Stomach (tissue), 9 donors: ENCODE data around the gene LRFN2. TPM values are rescaled to one million over a fixed set of nuclear protein-coding genes. Genes with fewer than 3 reads are reported as not detected.

ENCODE experiments used
- DNase-seq, 2 donors: peaks; one replicate each; pipeline versions ENCODE4 v3.0.0 to v3.0.0-alpha.2; 2013 to 2019
- H3K27ac ChIP-seq, 5 donors: fragments of 200-600 bp in 4 of 5; sonication (generic) in 4 of 5; one replicate each; pipeline ENCODE4 v1.5.1; 2013 to 2019; ENCODE audit warnings: mild to moderate bottlenecking in 1 of 5, moderate library complexity in 1 of 5
- H3K27me3 ChIP-seq, 3 donors: fragments of 200-600 bp; sonication (generic); one replicate each; pipeline ENCODE4 v1.5.1; 2017 to 2019; ENCODE audit warnings: mixed run types in 1 of 3
- H3K36me3 ChIP-seq, 4 donors: fragments of 200-600 bp; sonication (generic); 1 replicate in 3 of 4; 2 replicates in 1 of 4; pipeline ENCODE4 v1.5.1; 2016 to 2019
- H3K4me1 ChIP-seq, 4 donors: fragments of 200-600 bp; sonication (generic); one replicate each; pipeline ENCODE4 v1.5.1; 2016 to 2019
- H3K4me3 ChIP-seq, 4 donors: fragments of 200-600 bp; sonication (generic) in 3 of 4; one replicate each; pipeline ENCODE4 v1.5.1; 2016 to 2019; ENCODE audit warnings: mild to moderate bottlenecking in 1 of 4
- H3K9me3 ChIP-seq, 4 donors: fragments of 200-600 bp; sonication (generic); one replicate each; pipeline ENCODE4 v1.5.1; 2016 to 2019
- EP300 ChIP-seq: sonication (generic); formaldehyde crosslinking; IDR thresholded peaks from one replicate; pipeline ENCODE4 v1.6.1; 2017; ENCODE audit warnings: antibody characterized with exemption
- POLR2A ChIP-seq, 4 donors: fragments of 450-650 bp; IDR thresholded peaks; one replicate each; pipeline ENCODE4 v1.6.1; 2016; ENCODE audit warnings: antibody characterized with exemption in 4 of 4, control low read depth in 2 of 4, mild to moderate bottlenecking in 1 of 4, moderate library complexity in 1 of 4
- POLR2AphosphoS5 ChIP-seq, 3 donors: sonication (generic); formaldehyde crosslinking; IDR thresholded peaks; one replicate each; pipeline ENCODE4 v1.6.1; 2016; ENCODE audit warnings: antibody characterized with exemption in 3 of 3
- WGBS, 5 donors: extraction: QIAGEN DNeasy Blood & Tissue Kit in 3 of 5; methylation state at CpG; one replicate each; pipeline versions ENCODE4 v1.1.5 to v1.1.7; 2013 to 2018; 5-methylcytosine and 5-hydroxymethylcytosine counted together
- intact Hi-C: fragments of 100-400 bp; cut with DNase I; formaldehyde crosslinking; loops from one replicate; pipeline ENCODE4 v1.15.1; 2023; ENCODE audit warnings: low total_unique reads
- polyA plus RNA-seq, 3 donors: library from polyadenylated mRNA; stranded (reverse); fragments of 200-250 nt; gene quantifications; one replicate each; pipeline ENCODE4 v1.2.3, GENCODE V29; 2013
- total RNA-seq, 5 donors: library from RNA; depleted of rRNA; stranded (reverse); fragments of >200 nt; gene quantifications; one replicate each; pipeline versions ENCODE4 v1.1.0 to v1.2.3, GENCODE V29; 2014 to 2016
- TF ChIP-seq, protein P1 (sequence below), 7 experiments: fragments of 450-650 bp in 4 of 7; fragments of 200-600 bp in 3 of 7; sonication (generic) in 3 of 7; IDR thresholded peaks; one replicate each; pipeline ENCODE4 v1.5.1; 2016 to 2019; ENCODE audit warnings: antibody characterized with exemption in 7 of 7, control low read depth in 2 of 7, mild to moderate bottlenecking in 1 of 7
- donor health status: healthy with polysubstance abuse.
- donor health status: Bipolar disorder and iron deficiency.
- donor health status: healthy.

LRFN2 gene
- total and polyA plus RNA-seq, 8 donors: 0.10 TPM; not detected in 7

DNA sequence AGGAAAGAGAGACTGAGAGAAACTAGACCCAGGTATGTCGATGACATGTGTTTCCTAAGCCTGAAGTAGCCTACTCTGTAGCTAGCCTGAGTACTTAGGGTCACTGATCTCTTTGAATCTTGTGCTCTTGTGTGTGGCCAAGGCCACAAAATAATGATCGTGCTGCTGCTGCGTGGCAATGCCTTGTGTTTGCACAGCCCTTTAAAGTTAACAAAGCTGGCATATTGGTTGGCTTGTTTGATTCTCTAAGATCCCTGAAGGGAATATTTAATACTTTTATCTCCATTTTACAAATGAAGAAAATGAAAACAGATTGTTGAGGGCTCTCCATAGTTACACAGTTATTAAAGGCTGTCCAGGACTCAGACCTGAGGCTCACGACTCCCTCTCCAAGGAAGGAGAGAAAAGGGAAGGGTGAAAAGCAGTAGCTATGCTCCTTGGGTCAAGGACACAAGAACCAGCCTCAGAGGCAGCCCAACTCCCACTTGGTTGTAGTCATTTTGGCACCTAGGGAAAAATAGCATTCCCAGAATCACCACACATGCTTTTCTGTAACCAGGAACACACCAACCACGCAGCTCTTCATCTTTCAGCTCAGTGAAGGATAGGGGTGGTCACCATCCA is 130.7 kb downstream of the LRFN2 start:
- Histone ChIP-seq H3K4me3 (no peak overlapping the region), H3K4me1 (no peaks in the 10 kb centered on the region), H3K9me3 (no peaks in the 10 kb centered on the region), H3K36me3 (no peaks in the 10 kb centered on the region), H3K27me3 (no peaks in the 10 kb centered on the region), H3K27ac (no peak overlapping the region)
- no peak for DNase-seq
- intact Hi-C loops: no loop called here
- WGBS, 5 donors: 45 to 67% (median 57%) methylated on average over 5 of the region's 5 CpGs
- TF ChIP-seq EP300: no peak
- TF ChIP-seq POLR2AphosphoS5 (IDR thresholded peaks at IDR 0.05): no peak
- TF ChIP-seq, protein P1, sequence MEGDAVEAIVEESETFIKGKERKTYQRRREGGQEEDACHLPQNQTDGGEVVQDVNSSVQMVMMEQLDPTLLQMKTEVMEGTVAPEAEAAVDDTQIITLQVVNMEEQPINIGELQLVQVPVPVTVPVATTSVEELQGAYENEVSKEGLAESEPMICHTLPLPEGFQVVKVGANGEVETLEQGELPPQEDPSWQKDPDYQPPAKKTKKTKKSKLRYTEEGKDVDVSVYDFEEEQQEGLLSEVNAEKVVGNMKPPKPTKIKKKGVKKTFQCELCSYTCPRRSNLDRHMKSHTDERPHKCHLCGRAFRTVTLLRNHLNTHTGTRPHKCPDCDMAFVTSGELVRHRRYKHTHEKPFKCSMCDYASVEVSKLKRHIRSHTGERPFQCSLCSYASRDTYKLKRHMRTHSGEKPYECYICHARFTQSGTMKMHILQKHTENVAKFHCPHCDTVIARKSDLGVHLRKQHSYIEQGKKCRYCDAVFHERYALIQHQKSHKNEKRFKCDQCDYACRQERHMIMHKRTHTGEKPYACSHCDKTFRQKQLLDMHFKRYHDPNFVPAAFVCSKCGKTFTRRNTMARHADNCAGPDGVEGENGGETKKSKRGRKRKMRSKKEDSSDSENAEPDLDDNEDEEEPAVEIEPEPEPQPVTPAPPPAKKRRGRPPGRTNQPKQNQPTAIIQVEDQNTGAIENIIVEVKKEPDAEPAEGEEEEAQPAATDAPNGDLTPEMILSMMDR (IDR thresholded peaks at IDR 0.05): no peak
- no peak for TF ChIP-seq POLR2A (IDR thresholded peaks at IDR 0.05)

DNA sequence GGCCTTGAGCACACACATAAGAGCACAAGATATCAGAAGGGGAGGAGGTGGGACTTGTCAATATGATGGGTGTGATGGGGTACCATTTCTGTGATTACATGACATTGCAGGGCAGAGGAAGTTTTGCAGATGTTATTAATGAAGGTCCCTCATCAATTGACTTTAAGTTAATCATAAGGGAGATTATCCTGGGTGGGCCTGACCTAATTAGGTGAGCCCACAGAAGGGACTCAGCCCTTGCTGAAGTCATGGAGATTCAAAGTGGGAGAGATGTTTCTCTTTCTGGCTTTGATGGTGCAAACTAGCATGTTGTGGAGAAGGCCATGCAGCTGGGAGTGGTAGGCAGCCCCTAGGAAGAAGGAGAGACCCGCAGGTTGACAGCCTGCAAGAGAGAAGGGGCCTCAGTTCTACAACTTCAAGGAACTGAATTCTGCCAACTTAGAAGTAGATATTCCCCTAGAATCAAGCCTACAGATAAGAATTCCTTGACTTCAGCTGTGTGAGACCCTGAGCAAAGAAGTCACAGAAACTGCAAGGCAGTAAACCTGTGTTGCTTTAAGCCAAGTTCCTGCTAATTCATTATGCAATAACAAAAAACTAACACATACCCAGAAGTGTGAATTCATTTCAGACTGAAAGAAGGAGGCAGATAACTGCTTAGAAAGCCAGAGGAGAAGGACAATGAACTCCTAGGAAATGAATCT is 131.3 kb downstream of the LRFN2 start:
- Histone ChIP-seq H3K36me3 (no peaks in the 10 kb centered on the region), H3K27ac (no peak overlapping the region), H3K4me3 (no peak overlapping the region), H3K27me3 (no peaks in the 10 kb centered on the region), H3K9me3 (no peaks in the 10 kb centered on the region), H3K4me1 (no peaks in the 10 kb centered on the region)
- 71 to 91% (median 89%) methylated on average over 1 of the region's 1 CpG for WGBS, 5 donors
- TF ChIP-seq EP300 (no peak), POLR2A (IDR thresholded peaks at IDR 0.05) (no peak)
- TF ChIP-seq, protein P1 (IDR thresholded peaks at IDR 0.05): no peak
- no peak for DNase-seq
- intact Hi-C loops: no loop called here

DNA sequence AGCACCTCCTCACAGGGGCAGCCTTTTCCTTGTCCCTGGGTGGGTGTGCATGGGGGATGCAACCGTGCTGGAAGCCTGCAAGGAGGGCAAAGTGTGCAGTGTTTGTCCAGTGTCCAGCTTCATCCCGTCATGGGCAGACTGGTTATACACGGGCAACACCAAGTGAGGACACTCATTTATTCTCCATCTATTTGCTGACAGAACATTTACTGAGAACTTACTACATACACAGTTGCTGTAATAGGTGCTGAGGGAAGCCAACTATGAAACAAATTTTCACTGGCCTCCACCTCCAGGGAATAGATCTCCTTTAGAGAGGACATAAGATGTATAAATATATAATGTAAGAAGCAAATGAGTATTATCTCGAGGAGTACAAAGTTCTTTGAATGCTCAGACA is 136.7 kb downstream of the LRFN2 start:
- Histone ChIP-seq H3K36me3 (no peaks in the 10 kb centered on the region), H3K4me3 (no peak overlapping the region), H3K9me3 (no peaks in the 10 kb centered on the region), H3K27ac (no peak overlapping the region), H3K27me3 (no peaks in the 10 kb centered on the region), H3K4me1 (no peaks in the 10 kb centered on the region)
- WGBS, 5 donors: 61 to 77% (median 74%) methylated on average over 4 of the region's 4 CpGs
- DNase-seq: no peak
- intact Hi-C loops: no loop called here
- TF ChIP-seq EP300: no peak
- TF ChIP-seq, protein P1 (IDR thresholded peaks at IDR 0.05): no peak
- no peak for TF ChIP-seq POLR2A (IDR thresholded peaks at IDR 0.05)
- TF ChIP-seq POLR2AphosphoS5 (IDR thresholded peaks at IDR 0.05): no peak

DNA sequence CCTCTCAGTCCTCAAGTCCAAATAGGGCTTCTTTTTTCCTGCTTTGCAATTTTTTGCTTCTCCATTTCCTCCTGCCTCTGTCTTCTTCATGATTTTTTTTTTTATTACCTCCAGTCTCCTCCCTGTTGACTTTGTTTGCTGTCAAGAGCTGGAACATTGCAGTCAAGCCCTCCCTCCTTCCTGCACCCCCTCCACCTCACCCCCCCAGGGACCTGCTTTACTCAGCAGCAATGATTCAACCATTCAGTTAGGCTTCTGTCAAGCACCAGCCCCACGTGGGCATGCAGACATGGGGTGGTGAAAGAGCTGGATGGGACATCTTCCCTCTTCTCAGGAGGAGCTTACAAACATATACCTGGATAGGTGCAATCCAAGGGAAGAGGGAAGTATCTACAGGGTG is 142.4 kb downstream of the LRFN2 start:
- 33 to 60% (median 36%) methylated on average over 1 of the region's 1 CpG for WGBS, 5 donors
- TF ChIP-seq, protein P1 (IDR thresholded peaks at IDR 0.05): no peak
- TF ChIP-seq POLR2AphosphoS5 (IDR thresholded peaks at IDR 0.05) (no peak), EP300 (no peak), POLR2A (IDR thresholded peaks at IDR 0.05) (no peak)
- Histone ChIP-seq H3K36me3 (no peaks in the 10 kb centered on the region), H3K27ac (no peak overlapping the region), H3K9me3 (no peaks in the 10 kb centered on the region), H3K4me3 (no peak overlapping the region), H3K27me3 (no peaks in the 10 kb centered on the region), H3K4me1 (no peaks in the 10 kb centered on the region)
- no peak for DNase-seq
- intact Hi-C loops: no loop called here
